CD4-positive, alpha-beta T cell treated with Interleukin-15 for 4 hours (primary cell): ENCODE measurements around the gene MAPK8IP3.

Experiments
- DNase-seq: peaks from one replicate; pipeline ENCODE4 v3.0.0-alpha.2; 2020; ENCODE audit warnings: low spot score

Gene MAPK8IP3

DNA sequence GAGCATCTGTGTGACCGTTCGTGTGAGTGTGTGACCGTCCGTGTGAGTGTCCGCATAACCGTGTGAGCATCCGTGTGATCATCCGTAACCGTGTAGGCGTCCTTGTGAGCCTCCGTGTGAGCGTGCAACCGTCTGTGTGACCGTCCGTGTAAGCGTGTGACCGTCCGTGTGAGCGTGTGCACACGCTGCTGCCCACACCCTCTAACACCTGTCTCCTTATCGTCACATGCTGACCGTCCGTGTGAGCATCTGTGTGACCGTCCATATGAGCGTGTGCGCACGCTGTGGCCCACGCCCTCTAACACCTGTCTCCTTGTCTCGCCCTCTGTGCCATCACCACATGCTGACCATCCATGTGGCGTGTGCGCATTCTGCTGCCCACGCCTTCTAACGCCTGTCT is 34.2 kb downstream of the MAPK8IP3 start:
- no peak for DNase-seq

DNA sequence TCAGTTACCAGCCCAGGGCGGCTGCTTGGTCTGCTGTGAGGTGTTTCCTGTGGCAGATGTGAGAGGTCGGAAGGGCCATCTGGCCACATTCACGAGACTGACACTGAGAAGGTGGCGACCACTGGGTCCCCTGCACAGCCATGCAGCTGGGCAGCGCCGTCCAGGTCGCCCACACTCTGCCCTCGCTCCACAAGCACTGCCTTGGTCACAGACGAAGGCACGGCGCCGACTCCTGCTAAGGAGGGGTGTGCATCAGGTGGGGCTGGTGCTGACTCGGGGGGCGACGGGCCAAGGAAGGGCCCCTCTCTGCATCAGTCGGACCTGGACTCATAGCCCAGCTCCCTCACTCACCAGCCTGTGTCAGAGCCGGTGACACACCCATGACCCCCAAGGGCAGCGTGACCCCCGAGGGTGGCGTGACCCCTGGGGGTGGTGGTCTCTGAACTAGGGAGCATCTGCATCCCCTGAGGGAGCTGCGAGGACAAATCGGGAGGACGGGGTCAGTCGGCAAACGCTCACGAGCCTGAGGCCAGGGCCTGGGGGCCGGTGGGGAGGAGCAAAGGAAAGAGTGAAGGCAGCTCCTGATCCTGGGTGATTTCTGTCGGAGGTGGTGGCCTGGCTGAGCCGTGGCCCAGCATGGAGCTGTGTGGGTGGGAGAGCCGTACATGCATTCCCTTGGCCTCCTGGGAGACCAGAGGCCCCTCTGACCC is 34.9 kb downstream of the MAPK8IP3 start:
- DNase-seq: no peak

DNA sequence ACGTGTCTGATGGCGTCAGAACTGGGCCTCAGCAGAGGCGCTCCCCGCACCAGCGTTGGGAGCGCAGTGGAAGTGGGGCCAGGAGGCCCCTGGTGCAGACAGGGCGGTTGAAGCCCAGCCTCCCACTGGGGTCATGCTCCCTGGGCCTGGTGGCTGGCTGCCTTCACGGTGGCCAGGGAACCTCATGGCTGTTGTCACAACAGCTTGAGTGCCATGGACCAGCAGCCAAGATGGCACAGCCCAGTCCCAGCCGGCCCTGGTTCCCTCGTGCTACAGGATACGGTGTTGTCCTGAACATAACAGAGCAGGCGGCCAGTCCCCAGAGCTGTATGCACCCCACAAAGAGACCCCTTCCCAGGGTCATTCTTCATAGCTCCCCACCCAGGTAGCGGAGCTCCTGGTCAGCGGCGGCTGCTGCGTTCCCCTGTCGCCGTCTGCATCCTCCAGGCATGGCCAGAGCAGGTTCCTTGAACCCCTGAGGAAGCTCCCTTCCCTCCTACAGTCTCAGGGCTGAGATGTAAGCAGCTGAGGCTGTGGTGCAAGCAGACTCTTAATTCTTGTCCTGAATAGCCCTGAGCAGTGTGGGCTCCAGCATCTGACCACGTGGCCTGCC is 35.7 kb downstream of the MAPK8IP3 start:
- DNase-seq: no peak

DNA sequence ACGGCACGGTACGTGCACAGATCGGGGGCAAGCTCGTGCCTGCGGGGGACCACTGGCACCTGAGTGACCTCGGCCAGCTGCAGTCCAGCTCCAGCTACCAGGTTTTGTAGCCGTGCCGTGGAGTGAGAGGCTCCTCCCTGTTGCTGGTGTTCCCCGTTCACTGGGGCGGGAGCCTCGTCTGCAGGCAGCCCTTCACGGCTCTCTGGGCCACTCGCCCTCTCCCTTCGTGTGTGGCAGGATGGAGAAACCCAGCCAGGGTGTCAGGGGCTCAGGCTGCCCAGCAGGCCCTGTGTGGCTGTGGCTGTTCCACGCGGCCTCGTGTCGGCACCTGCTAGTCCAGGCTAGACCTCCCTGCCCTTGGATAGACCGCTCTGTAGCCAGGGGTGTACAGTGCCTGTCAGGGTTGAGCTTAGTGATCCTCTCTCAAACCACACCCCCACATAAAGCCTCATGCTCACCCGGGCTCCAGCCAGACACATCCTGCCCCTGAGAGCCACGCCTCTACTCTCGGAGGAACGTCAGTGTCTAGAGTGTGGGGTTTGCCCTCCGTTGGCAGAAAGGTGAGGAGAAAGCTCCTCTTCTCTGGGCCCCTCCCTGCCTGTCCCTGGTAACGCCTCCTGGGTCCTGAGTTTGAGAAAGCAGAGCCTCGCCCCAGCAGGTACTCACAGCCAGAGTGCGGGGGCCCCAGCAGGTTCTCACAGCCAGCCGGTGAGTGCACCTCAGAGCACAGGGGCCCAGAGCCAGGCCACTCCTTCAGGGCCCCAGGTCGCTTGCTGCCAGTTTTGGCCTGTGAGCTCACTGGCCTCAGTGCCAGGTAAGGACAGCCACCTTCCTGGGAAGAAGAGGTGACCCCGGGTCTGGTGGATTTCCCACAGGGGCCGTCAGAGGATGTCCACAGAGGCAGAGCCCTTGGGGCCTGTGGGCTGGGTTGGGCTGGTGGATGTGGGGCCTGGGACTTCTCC is 37.7 kb downstream of the MAPK8IP3 start:
- no peak for DNase-seq

DNA sequence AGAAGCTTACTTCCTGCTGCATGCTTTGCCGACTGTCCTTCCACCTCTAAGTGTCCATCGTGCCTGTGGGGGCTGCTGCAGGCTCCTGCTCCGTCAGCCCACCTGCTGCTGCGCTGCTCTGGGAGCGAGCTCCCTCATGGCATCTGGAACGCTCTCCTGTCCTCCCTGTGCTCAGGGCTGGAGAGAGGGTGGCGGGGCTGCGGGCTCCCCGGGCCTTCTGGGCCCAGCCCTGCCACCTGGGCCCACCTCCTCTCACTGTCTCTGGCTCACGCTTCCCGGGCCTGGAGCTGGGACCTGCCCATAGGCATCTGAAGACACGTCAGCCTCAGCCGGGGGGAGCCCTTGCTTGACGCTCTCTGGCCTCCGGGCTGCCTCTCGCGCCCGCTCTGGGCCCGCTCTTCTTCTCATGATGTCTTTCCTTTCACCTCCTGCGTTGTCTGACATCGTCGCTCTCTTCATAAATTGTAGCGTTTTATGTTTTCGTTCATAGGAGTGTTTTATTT is 38.4 kb downstream of the MAPK8IP3 start:
- DNase-seq: no peak

DNA sequence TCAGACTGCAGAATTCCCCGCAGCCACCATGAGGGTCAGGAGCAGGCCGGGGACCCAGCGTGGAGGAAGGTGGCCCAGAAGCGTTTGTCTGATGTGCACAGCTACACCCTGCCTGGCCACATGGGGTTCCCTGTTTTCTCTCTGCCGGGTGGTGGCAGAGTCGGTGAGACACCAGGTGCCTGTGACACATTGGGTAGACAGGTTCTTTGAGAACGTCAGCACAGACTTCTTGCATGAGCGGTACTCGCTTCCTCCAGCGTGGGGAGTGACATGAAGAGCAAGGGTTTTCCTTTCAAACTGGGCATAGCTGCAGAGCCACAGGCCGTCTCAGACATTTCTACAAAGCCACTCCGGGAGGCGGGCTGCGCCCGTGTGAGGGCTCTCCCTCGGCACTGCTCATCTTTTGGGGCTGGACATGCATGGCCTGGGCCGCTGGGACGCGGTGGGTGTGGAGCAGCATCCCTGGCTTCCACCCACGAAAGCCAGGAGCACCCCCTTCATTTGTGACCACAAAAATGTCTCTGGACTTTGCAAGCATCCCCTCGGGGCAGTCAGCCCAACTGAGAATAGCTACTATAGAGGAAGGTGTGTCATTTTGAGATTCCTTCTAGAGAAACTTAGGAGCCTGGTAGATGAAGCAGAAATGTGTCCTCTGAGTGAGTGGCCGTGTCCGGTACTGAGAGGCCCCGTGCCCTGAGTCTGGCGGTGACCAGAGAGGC is 39.3 kb downstream of the MAPK8IP3 start:
- DNase-seq: no peak

DNA sequence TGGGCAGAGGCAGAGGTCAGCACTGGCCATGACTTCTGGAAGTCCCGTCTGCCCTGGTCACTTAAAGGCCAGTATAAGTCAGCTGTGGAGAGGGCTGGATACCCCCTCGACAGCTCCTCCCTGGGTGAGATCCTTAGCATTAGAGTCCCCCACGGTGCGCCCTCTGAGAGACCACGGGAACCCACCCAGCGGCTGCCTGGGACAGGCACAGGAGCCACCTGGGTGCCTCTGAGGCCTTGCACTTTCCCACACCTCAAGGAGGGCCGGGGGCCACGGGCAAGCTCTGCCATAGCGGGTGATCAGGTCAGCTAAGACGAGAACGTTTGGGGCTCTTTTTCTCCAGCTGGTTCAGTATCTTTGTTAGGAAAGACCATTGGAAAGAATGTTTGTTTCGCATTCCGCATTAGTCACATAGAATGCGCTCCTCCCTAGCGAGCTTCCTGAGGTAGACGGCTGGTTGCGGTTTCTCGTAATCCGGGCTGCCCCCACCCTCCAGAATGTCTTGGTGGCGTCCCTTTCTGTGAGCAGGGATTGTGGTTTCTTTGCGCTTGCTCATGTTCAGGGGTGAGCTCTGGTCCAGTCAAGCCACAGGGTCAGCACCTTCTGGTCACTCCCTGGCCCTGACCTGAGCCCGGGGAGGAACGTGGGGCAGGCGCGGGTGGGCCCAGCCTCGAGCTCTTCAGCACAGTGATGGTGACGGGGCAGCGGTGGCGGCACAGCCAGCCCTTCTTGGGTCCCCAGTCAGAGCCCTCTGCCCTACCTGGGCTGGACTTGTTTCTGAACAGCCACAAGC is 40.1 kb downstream of the MAPK8IP3 start:
- no peak for DNase-seq

DNA sequence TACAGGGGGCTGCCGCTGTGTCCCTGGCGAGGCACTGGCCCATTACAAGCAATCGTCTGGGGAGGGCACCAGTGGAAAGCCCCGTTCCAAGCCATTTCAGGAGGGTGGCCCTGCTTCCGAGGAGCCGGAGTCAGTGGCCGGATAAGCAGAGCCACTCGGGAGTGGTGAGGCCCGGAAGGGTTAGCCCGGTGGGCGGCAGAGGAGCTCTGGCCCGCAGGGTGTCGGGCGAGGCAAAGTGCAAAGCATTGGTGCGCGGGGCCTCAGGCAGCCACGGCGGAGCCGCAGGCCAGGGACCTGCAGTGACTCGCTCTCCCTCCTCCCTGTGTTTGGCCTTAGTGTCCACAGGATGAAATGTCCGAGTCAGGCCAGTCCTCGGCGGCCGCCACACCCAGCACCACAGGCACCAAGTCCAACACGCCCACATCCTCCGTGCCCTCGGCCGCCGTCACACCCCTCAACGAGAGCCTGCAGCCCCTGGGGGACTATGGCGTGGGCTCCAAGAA is 40.7 kb downstream of the MAPK8IP3 start:
- DNase-seq: no peak

DNA sequence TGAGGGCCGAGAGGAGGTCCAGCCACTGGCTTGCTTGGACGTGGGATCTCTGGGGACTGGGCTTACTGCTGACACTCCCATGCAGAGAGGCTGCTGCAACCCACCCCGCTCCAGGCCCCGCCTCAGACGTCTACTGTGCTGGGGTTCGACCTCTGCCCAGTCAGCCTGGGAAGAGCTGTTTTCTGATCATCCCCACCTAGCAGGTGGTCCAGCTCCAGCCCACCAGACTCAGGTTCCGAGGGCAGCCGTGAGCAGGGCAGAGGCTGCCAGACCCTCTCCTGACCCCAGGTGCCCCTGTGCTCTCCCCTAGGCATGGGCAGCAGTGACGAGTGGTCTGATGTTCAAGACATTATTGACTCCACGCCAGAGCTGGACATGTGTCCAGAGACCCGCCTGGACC is 41.9 kb downstream of the MAPK8IP3 start:
- DNase-seq: no peak

DNA sequence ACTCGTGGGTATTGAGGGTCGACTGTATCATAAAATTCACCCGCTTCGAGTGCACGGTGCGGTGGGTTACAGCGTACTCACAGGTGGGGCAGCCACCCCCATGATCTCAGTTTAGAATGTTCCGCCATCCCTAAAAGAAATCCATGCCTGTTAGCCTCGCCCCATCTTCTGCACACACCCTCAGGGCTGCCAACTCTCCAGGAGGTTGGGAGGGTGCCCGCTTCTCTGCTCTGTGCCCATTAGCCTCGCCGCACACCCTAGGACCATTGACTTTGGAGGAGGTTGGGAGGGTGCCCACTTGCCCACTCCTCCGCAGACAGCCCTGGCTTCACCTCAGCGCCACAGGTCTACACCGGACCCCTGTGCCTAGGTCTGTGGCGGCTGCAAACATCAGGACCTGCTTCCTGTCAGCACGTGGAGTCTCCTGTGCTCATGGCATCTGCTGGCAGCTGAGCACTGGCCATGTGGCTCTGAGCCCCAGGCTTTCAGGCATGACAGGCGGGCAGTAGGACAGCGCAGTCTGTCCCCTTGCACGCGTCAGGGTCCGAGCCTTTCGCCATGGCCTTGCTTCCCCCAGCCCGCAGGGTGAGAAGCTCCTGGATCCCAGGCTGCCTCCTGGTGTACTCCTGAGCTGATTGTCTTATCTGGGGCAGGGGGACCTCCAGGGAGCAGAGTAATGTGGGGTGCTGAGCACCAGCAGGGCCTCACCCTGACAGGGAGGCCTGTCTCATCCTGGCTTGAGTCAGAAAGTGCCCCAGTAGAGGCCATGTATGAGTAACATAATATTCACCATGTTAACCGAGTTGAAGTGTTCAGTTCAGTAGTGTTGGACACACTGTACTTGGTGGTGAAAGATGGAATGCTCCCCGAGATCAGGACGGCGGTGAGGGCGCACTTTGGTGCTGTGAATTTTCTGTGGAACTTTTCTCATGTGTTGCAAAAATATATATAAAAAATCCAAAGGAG is 43.4 kb downstream of the MAPK8IP3 start:
- no peak for DNase-seq

DNA sequence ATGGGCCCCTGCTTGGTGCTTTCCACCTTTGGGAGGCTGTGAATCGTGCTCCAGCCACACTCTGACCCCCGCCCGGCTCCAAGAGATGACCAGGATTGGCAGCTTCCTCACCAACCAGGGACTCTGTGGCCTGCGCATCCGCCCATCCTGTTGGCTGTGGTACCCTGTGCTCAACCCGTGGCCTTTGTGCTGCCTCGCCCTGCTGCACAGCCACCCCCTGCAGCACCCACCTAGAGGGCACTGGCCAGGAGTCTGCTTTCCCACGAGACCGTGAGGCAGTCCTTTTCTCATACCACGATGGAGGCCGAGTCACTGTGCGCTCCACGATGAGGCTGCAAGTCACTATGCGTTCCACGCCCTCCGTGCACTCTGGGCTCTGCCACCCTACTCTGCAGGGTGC is 46.0 kb downstream of the MAPK8IP3 start:
- no peak for DNase-seq

DNA sequence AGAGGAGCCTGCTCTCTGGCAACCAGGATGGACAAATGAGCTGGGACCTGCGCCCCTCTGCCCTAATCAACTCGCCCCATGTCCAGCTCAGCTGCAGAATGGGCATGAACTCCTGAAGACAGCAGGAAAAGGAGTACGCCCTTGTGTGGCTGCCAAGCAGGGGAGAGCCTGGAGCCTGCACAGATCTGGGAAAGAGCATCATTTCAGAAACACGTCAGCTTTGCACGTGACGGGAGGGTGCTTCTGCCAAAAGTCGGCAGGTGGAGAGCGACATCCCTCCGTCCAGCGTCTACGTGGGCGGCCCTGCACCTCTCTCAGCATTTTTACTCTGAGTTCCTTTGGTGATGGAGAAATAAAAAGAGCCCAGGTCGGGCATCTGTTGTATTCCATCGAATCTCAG is 46.9 kb downstream of the MAPK8IP3 start:
- DNase-seq: no peak

DNA sequence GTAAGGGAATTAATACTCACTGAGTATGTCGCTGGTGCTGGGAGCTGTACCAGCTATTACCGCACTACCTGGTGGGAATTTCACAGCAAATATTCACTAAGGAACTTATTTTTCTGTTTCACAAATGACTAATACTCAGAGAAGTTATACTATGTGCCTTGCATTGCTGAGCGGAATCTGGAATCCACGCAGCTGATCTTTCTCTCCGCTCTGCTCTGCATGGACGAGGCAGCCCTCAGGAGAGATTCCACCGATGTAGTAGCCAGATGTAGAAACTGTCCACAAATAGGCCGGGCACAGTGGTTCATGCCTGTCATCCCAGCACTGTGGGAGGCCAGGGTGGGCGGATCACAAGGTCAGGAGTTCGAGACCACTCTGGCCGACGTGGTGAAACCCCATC is 48.2 kb downstream of the MAPK8IP3 start:
- no peak for DNase-seq

DNA sequence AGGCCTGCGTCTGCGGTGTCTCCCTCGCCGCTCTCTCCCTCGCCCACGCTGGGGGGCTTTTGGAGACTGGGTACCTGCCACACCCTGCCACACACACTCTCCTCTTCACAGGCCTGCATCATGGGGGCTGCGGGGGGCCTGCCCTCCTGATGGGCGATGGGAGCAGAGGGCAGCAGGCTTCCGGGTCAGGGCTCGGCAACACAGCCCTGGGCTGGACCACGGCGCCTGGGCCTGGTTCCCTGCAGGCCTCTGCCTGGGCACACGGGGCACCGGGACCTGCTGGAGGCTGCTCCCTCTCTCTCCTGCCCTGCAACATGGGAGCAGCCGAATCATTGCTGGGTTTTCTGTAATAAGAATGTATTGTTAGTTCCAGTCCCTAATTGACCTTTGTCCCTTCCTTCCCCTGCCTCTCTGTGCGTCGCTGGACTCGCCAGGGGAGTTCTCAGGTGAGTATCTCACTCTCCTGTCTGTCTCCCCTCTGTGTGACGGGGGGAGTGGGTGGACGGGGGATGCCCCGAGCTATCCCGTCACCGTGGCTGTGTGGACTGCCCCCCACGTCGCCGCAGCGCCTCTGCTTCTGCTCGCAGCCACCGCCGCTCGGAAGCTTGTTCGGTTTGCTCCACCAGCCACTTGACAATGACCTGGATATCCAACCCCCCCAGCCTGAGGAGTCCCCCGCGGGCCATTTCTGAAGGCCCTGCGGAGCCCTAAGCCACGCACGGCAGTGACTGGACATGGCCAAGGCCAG is 51.9 kb downstream of the MAPK8IP3 start:
- DNase-seq: no peak

DNA sequence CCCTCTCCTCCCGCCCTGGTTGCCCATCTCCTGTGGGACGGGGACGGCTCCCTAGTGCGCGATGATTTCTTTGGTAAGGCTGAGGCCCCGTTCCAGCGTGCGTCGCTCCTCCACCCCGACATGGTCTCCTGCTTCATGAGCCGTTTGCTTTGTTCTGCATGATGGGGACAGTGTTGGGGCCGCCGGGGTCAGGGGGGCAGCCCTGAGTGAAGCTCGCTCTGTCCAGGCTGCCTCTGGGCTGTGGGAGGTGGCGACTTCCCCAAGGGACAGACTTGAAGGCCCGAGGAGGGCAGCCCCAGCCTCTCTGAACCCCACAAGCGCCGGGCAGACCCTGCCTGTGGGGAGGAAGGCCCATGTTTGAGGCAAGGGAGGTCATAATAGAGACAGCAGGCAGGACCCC is 52.9 kb downstream of the MAPK8IP3 start:
- DNase-seq: no peak

DNA sequence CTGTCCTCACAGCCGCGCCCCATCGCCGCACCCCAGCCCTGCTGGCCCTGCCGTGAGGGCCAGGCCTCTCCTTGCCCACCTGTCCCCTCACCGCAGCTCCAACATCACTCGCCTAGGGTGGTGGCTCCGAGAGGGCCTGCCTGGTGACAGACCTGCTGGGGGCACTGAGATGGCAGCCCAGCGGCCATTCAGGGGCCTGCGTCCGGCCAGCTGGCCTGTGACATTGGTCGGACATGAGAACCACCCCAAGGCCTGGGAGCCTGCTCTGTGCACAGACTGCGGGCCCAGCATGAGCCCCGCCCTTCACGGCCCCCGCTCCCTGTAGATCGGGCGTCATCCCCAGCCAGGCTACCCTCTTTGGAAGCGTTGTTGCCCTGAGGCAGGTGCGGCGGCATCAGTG is 53.5 kb downstream of the MAPK8IP3 start:
- no peak for DNase-seq

DNA sequence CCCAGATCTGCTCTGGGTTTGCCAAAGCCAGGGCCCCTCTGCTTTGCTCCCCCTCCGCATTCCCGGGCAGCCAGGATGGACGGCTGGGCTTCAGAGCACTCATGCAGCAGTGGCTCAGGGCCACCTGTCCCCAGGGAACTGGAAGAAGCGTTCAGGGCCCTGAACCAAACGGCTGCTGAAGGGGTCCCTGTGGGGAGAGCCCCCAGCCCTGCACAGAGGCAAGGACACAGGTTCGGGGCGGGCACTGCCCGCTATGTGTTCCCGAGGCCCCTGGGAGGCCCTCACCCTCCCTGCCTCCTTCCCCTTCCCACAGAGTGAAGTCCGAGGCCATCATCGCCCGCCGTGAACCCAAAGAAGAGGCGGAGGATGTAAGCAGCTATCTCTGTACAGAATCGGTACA is 54.9 kb downstream of the MAPK8IP3 start:
- DNase-seq: no peak

DNA sequence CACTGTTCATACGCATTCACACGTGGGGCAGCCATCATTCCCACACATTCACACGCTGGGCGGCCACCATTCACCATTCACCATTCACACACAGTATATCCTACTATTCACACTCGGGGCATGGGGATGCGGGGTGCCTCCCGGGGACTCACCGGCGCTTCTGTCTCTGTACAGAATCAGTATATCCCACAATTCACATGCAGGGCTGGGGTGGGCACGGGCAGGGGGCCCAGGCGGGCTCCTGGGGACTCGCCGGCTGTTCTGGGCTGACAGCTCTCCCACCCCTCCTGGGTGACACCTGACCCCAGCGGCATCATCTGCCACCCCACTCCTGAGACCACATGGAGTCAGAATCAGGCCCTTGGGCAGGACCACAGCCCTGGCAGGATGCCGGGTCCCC is 55.8 kb downstream of the MAPK8IP3 start:
- DNase-seq: no peak
